ENCODE data around the gene R3HDM1.

DNA sequence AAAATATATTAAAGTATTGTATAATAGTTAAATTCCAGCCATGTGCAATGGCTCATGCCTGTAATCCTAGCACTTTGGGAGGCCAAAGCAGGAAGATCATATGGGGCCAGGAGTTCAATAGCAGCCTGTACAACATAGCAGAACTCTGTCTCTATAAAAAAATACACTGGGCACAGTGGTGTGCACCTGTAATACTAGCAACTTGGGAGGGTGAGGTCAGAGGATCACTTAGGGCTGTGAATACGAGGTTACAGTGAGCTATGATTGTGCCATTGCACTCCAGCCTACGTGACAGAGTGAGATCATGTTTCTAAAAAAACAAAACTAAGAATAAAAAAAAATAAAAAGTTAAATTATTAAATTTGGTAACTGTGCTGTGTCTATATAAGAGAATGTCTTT, 36.4 kb upstream of the R3HDM1 start:
- TF ChIP-seq EP300 (IDR thresholded peaks at IDR 0.05) = no peak
- TF ChIP-seq, protein P1, sequence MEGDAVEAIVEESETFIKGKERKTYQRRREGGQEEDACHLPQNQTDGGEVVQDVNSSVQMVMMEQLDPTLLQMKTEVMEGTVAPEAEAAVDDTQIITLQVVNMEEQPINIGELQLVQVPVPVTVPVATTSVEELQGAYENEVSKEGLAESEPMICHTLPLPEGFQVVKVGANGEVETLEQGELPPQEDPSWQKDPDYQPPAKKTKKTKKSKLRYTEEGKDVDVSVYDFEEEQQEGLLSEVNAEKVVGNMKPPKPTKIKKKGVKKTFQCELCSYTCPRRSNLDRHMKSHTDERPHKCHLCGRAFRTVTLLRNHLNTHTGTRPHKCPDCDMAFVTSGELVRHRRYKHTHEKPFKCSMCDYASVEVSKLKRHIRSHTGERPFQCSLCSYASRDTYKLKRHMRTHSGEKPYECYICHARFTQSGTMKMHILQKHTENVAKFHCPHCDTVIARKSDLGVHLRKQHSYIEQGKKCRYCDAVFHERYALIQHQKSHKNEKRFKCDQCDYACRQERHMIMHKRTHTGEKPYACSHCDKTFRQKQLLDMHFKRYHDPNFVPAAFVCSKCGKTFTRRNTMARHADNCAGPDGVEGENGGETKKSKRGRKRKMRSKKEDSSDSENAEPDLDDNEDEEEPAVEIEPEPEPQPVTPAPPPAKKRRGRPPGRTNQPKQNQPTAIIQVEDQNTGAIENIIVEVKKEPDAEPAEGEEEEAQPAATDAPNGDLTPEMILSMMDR (IDR thresholded peaks at IDR 0.05) = no peak
